GM12891 (cell line): ENCODE data around the gene FOXE1.

ENCODE experiments used
- POLR2A ChIP-seq: IDR thresholded peaks from 2 replicates; pipeline ENCODE4 v1.6.1; 2011; ENCODE audit warnings: low read depth, low read length, control low read depth
- POLR2AphosphoS5 ChIP-seq: IDR thresholded peaks from 2 replicates; pipeline ENCODE4 v1.6.1; 2011; ENCODE audit warnings: low read depth, low read length, control low read depth
- SPI1 ChIP-seq: IDR thresholded peaks from 2 replicates; pipeline ENCODE4 v1.6.1; 2011; ENCODE audit warnings: low read depth, low read length, control low read depth
- TAF1 ChIP-seq: IDR thresholded peaks from 2 replicates; pipeline ENCODE4 v1.6.1; 2011; ENCODE audit warnings: low read depth, low read length, control low read depth

DNA sequence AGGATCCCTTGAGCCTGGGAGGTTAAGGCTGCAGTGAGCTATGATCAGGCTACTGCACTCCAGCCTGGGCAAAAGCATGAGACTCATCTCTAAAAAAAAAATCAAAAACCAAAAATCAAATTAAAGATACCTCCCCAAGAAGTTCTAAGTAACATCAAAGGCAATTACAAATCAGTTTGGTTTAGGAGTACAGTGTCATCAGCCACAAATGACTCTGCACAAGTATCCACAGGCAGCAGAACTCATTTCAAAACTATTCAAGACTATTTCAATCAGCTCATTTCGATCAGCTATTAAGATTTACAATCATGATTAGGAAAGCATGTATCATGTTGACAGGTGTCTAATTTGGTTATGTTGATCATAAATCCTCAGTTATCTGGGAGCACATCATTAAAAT is 50.2 kb downstream of the FOXE1 start:
- TF ChIP-seq POLR2AphosphoS5 (no peak), POLR2A (no peak), TAF1 (no peak), SPI1 (no peak)
